ENCODE results near the gene CEBPG.

- TF ChIP-seq CTCF (IDR thresholded peaks at IDR 0.05; ENCODE audit: insufficient read depth, low read length) (no peak), REST (IDR thresholded peaks at IDR 0.05; ENCODE audit: insufficient replicate concordance, low read depth) (no peak)
Measured at GRCh38 chr19:33429891-33430673, 56.6 kb downstream of the CEBPG start.
